Amygdala (tissue), 56 donors: ENCODE results near the gene RALGPS1.

Source experiments
- DNase-seq, 56 donors: peaks; one replicate each; lab custom pipeline; 2025; lab: John Stamatoyannopoulos, UW

Gene RALGPS1

DNA sequence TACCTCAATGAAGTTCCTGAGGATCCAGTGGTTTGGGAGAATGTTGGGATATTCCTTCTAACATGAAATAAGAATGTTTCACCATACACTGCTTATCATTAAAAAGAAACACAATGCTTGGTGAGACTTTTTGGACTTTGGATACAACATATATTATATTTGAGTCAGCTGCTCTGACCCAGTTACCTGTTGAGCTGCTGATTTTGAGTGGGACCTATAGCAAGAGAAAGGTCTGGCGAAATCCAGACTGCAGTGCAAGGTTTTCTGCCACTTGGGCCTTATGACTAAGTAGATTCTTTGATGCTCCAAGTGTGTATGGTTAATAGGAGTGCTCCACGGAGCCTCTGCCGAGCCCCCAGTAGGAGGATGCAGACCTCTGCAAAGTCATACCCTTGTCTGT lies 10.0 kb upstream of the RALGPS1 start:
- DNase-seq: no peak

- DNase-seq: no peak
These were observed 8.5 kb upstream of the RALGPS1 start for GRCh38 chr9:126906091-126906490.

GRCh38 chr9:126907058-126907457 lies 7.5 kb upstream of the RALGPS1 start:
- DNase-seq: no peak

GRCh38 chr9:126915281-126915816 lies 767 bp downstream of the RALGPS1 start:
- DNase-seq: peak in 8 of 56 donors; percentile 8 to 66 (median 29)

- DNase-seq: no peak
These were observed 1.4 kb downstream of the RALGPS1 start for GRCh38 chr9:126915846-126916543.

- no peak for DNase-seq
These were observed 2.3 kb downstream of the RALGPS1 start for GRCh38 chr9:126916909-126917308.

DNA sequence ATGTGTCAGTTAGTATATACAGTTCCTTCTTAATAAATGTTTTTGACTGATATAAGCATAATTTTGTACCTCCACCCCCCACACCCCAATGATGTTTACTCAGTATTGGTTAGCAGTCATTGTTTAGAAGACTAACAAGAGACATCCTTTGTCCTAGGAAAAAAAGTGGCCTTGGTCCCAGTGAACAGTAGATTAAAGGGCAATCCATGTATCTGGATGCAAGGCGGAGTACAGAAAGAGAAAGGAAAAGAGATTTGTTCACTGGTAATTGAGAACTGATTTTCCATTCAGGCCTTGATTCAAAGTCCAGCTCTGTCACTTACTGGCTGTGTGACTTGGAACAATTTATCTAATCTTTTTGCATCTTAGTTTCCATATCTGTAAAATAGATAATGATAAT lies 4.6 kb downstream of the RALGPS1 start:
- DNase-seq: no peak

DNA sequence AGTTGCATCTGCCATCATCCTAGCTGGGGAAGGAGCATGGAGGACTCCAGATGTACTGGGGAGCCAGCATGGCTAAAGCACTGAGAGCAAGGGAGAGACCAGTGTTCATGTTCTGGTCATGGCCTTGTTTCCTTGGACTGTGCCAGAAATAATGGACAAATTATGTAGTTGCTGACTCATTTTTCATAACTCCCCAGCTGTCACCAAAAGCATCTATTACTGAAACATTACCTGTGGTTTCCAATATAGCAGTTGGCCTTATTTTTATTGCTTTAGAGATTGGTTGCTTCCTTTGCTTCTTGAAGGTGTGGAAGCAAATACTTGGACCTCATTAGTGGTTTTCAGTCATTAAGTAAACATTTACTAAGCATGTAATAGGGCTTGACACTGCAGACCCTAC lies 11.3 kb downstream of the RALGPS1 start:
- DNase-seq: no peak

- DNase-seq: no peak
These were observed 11.8 kb downstream of the RALGPS1 start for GRCh38 chr9:126926364-126926763.

DNA sequence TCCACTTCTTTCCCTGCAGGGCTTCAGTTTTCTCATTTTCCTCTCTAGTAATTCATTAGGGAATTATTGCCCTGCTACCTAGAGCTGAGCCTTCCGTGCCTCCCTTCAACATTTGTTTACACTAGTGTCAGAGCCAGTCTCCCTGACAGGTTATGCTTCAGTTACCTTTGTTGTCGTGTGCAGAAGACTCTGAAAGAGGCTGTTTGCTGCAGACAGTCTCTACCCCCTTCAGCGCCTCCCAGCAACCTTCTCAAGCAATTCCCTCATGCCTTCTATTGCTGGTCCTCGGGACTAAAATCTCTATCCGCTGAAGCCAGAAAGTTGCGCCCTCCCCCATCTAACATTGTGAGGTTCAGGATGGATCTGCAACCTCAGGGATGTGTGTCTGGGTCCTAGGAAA lies 12.8 kb downstream of the RALGPS1 start:
- no peak for DNase-seq

GRCh38 chr9:126932871-126933321 lies 18.3 kb downstream of the RALGPS1 start:
- peak in 2 of 56 donors; percentile 6 to 34 for DNase-seq

GRCh38 chr9:126933334-126933980 lies 18.9 kb downstream of the RALGPS1 start:
- DNase-seq: no peak

DNA sequence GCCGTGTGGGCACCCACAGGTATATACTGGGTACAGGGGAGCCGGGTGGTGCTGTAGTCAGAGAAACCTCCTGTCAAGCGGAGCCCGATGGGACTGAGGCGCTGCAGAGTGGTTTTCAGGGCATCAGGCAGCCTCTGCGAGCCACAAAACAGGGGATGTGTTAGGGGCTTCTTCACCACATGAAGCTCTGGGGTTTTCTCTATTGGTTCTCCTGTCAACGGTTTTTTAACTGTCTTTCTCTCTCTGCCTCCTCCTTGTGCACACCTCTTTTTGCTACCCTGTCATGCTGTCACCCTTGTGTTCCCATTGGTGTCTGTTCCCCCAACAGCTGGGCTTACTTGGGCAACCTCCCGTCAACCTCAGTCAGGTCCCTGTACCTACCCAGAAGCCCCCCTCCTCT lies 19.9 kb downstream of the RALGPS1 start:
- no peak for DNase-seq

- no peak for DNase-seq
These were observed 21.0 kb downstream of the RALGPS1 start for GRCh38 chr9:126935630-126936029.

- DNase-seq: no peak
These were observed 22.9 kb downstream of the RALGPS1 start for GRCh38 chr9:126937444-126937843.

DNA sequence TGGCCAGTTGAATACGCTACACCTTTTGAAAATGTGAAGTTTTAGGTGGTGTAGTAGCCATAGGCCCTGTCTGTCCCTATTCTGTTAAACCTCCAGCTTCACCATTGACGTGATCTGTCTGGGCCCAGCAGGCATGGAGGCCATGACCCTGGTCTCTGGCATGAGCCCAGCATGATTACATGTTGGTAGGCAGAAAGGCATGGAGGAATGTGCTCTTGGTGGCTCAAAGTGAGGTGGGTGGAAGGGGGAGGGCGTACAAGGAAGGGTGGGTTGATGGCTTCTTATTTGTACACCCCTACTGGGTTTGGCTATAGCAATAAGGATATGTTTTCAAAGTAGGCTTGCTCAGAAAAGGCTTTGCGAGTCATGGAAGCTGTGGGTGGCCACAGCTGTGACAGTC lies 23.7 kb downstream of the RALGPS1 start:
- no peak for DNase-seq

GRCh38 chr9:126939821-126940221 lies 25.2 kb downstream of the RALGPS1 start:
- no peak for DNase-seq

DNA sequence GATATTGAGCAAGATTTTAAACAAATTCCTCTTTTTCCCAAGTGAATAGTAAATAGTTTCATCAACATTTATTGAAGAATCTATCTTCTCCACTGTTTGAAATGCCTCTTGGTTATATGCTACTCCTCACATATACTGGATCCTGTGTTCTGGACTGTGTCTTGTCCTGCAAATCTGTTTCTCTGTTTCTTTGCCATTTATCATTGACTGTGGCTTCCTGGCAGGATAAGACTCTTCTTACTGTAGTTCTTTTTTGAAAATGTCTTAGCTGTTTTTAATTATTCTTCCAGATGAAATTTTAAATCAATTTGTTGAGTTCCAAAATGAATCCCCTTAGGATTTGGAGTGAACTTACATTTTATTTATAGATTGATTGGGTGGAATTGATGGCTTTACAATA lies 27.8 kb downstream of the RALGPS1 start:
- DNase-seq: no peak

GRCh38 chr9:126945682-126946081 lies 31.1 kb downstream of the RALGPS1 start:
- DNase-seq: no peak

DNA sequence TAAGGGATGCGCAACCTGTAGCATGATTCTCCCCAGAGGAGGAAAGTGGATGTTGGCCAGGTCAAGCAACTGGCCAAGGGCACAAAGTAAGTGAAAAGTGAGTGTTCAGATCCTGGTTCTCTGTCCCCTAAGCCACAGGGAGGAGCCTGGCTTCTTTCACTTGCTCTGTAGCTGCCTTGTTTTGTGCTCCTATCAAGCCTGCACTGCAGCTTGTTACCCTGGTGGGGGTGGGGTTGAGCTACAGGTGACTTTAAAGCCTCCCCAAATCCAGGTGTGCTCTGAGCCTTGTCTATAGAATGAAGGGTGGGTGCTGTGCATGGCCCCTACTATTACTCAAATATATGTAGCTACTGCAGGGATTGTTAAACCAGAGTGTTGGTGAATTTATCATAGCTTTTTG lies 32.9 kb downstream of the RALGPS1 start:
- no peak for DNase-seq

- DNase-seq: no peak
These were observed 37.8 kb downstream of the RALGPS1 start for GRCh38 chr9:126952205-126952977.
